SH-SY5Y (cell line): ENCODE results near the gene UGT1A7.

Experiments
- GATA2 ChIP-seq: IDR thresholded peaks from 2 replicates; pipeline ENCODE4 v1.6.1; 2011; ENCODE audit warnings: mild to moderate bottlenecking, low read depth, low read length
- GATA3 ChIP-seq: IDR thresholded peaks from 2 replicates; pipeline ENCODE4 v1.6.1; 2011; ENCODE audit warnings: low read depth, mild to moderate bottlenecking, low read length, moderate library complexity

DNA sequence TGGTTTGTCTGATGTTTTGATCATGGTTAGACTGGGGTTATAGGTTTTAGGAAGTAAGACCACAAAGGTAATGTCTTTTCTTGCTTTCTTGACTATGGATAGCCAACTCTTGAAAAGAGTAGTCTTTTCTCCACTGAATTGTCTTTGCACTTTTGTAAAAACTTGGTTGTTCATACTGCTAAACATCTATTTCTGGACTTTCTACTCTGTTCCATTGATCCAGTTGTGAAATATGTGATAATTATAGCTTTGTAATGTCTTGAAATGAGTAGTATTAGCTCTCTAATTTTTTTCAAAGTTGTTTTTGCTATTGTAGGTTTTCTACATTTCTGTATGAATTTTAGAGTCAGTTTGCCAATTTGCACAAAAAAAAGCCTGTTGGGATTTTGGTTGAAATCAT is 23.1 kb upstream of the UGT1A7 start:
- TF ChIP-seq GATA2: no peak
- no peak for TF ChIP-seq GATA3
